ENCODE results near the gene CPSF3.
A peak's percentile ranks its signal among the peaks of the same experiment; 100 is the strongest.

The CPSF3 gene

GRCh38 chr2:9422321-9423099, 944 bp upstream of the CPSF3 start:
- no peaks in the 10 kb centered on the region for H3K27me3 ChIP-seq (ENCODE audit: control insufficient read depth in 1 of 2, insufficient read depth in 1 of 2, low read length in 2 of 2)
- H2BK15ac ChIP-seq (ENCODE audit: low read depth, poor library complexity, severe bottlenecking), result peak overlapping the region; percentile 100
- H3K4me1 ChIP-seq (ENCODE audit: control insufficient read depth, insufficient read depth, low read depth, low read length), result peaks cover 8% of the 10 kb centered on the region
- H3K4ac ChIP-seq (ENCODE audit: low read depth in 1 of 2, low read length in 2 of 2), result peak overlapping the region; percentile 7 to 55
- peaks cover 0 to 14% of the 10 kb centered on the region in 2 experiments for H3K36me3 ChIP-seq (ENCODE audit: control insufficient read depth in 1 of 2, insufficient read depth in 2 of 2, low read depth in 1 of 2, low read length in 2 of 2)
- peaks cover 22% of the 10 kb centered on the region for H3K79me1 ChIP-seq (replicated peaks; ENCODE audit: low read length, poor library complexity, severe bottlenecking)
- peak overlapping the region; percentile 7 for H3K27ac ChIP-seq (ENCODE audit: low read length, poor library complexity, severe bottlenecking)
- peak overlapping the region; percentile 55 for H2AFZ ChIP-seq (ENCODE audit: low read depth, low read length)
- H3K9ac ChIP-seq (ENCODE audit: low read length), result peak overlapping the region; percentile 96
- 7% methylated on average over 38 of the region's 42 CpGs for WGBS
- DNase-seq, result peak; percentile 60
- H3K18ac ChIP-seq (ENCODE audit: low read depth in 1 of 2, low read length in 2 of 2), result peak overlapping the region; percentile 95 to 99
- H3K14ac ChIP-seq (ENCODE audit: low read length in 2 of 2), result peak overlapping the region in 1 of 2 experiments; percentile 49
- H2AK5ac ChIP-seq (ENCODE audit: low read length, severe bottlenecking), result no peak overlapping the region
- peak overlapping the region; percentile 91 to 96 for H3K4me3 ChIP-seq (ENCODE audit: insufficient read depth in 1 of 2, low read depth in 1 of 2, low read length in 2 of 2)
- peak overlapping the region; percentile 85 for H3K4me2 ChIP-seq (ENCODE audit: low read length, poor library complexity, severe bottlenecking)
- no peak overlapping the region for H2BK5ac ChIP-seq (ENCODE audit: low read depth, low read length, poor library complexity, severe bottlenecking)
- peak overlapping the region; percentile 88 for H4K8ac ChIP-seq (ENCODE audit: low read length)
- H2BK120ac ChIP-seq (ENCODE audit: low read depth, low read length), result peak overlapping the region; percentile 91
- no peaks in the 10 kb centered on the region for H3K9me3 ChIP-seq (ENCODE audit: control insufficient read depth, low read length)
- peak overlapping the region in 1 of 2 experiments; percentile 64 for H3K23ac ChIP-seq (ENCODE audit: low read length in 2 of 2)
- peak overlapping the region in 1 of 2 experiments; percentile 64 for H2BK12ac ChIP-seq (ENCODE audit: low read length in 2 of 2)
- peak overlapping the region; percentile 8 for H4K91ac ChIP-seq (ENCODE audit: low read length)

- H3K27me3 ChIP-seq (ENCODE audit: control insufficient read depth in 1 of 2, insufficient read depth in 1 of 2, low read length in 2 of 2), result no peaks in the 10 kb centered on the region
- H3K14ac ChIP-seq (ENCODE audit: low read length in 2 of 2), result no peak overlapping the region
- H2AFZ ChIP-seq (ENCODE audit: low read depth, low read length), result peak overlapping the region; percentile 19
- H3K36me3 ChIP-seq (ENCODE audit: control insufficient read depth in 1 of 2, insufficient read depth in 2 of 2, low read depth in 1 of 2, low read length in 2 of 2), result peaks cover under 1 to 6% of the 10 kb centered on the region in 2 experiments
- peak overlapping the region; percentile 96 for H3K9ac ChIP-seq (ENCODE audit: low read length)
- H2BK12ac ChIP-seq (ENCODE audit: low read length in 2 of 2), result no peak overlapping the region
- peak overlapping the region; percentile 63 to 93 for H3K18ac ChIP-seq (ENCODE audit: low read depth in 1 of 2, low read length in 2 of 2)
- peak overlapping the region; percentile 98 for H4K8ac ChIP-seq (ENCODE audit: low read length)
- H3K4me2 ChIP-seq (ENCODE audit: low read length, poor library complexity, severe bottlenecking), result peak overlapping the region; percentile 76
- no peak overlapping the region for H2BK15ac ChIP-seq (ENCODE audit: low read depth, poor library complexity, severe bottlenecking)
- peak overlapping the region; percentile 88 for H4K91ac ChIP-seq (ENCODE audit: low read length)
- H3K9me3 ChIP-seq (ENCODE audit: control insufficient read depth, low read length), result no peaks in the 10 kb centered on the region
- H3K27ac ChIP-seq (ENCODE audit: low read length, poor library complexity, severe bottlenecking), result peak overlapping the region; percentile 59
- no peak overlapping the region for H2BK5ac ChIP-seq (ENCODE audit: low read depth, low read length, poor library complexity, severe bottlenecking)
- H3K23ac ChIP-seq (ENCODE audit: low read length in 2 of 2), result peak overlapping the region in 1 of 2 experiments; percentile 61
- H2AK5ac ChIP-seq (ENCODE audit: low read length, severe bottlenecking), result no peak overlapping the region
- DNase-seq, result peak; percentile 63
- peaks cover 23% of the 10 kb centered on the region for H3K79me1 ChIP-seq (replicated peaks; ENCODE audit: low read length, poor library complexity, severe bottlenecking)
- WGBS, result under 1% methylated on average over 21 of the region's 21 CpGs
- H3K4me1 ChIP-seq (ENCODE audit: control insufficient read depth, insufficient read depth, low read depth, low read length), result peaks cover 8% of the 10 kb centered on the region
- peak overlapping the region; percentile 87 to 91 for H3K4me3 ChIP-seq (ENCODE audit: insufficient read depth in 1 of 2, low read depth in 1 of 2, low read length in 2 of 2)
- H3K4ac ChIP-seq (ENCODE audit: low read depth in 1 of 2, low read length in 2 of 2), result peak overlapping the region in 1 of 2 experiments; percentile 87
- H2BK120ac ChIP-seq (ENCODE audit: low read depth, low read length), result peak overlapping the region; percentile 24
Measured at GRCh38 chr2:9423922-9424272, 443 bp downstream of the CPSF3 start.

- Histone ChIP-seq H2BK5ac (ENCODE audit: low read depth, low read length, poor library complexity, severe bottlenecking) (no peak overlapping the region), H3K18ac (ENCODE audit: low read depth in 1 of 2, low read length in 2 of 2) (no peak overlapping the region), H2BK12ac (ENCODE audit: low read length in 2 of 2) (no peak overlapping the region), H2AK5ac (ENCODE audit: low read length, severe bottlenecking) (no peak overlapping the region), H3K4me1 (ENCODE audit: control insufficient read depth, insufficient read depth, low read depth, low read length) (peaks cover 10% of the 10 kb centered on the region), H3K36me3 (ENCODE audit: control insufficient read depth in 1 of 2, insufficient read depth in 2 of 2, low read depth in 1 of 2, low read length in 2 of 2) (peaks cover 3 to 12% of the 10 kb centered on the region in 2 experiments), H4K91ac (ENCODE audit: low read length) (no peak overlapping the region), H2AFZ (ENCODE audit: low read depth, low read length) (no peak overlapping the region), H3K4ac (ENCODE audit: low read depth in 1 of 2, low read length in 2 of 2) (no peak overlapping the region), H3K4me2 (ENCODE audit: low read length, poor library complexity, severe bottlenecking) (peak overlapping the region; percentile 76), H3K4me3 (ENCODE audit: insufficient read depth in 1 of 2, low read depth in 1 of 2, low read length in 2 of 2) (peak overlapping the region; percentile 87 to 91), H2BK15ac (ENCODE audit: low read depth, poor library complexity, severe bottlenecking) (no peak overlapping the region), H3K14ac (ENCODE audit: low read length in 2 of 2) (no peak overlapping the region), H3K23ac (ENCODE audit: low read length in 2 of 2) (no peak overlapping the region), H3K27me3 (ENCODE audit: control insufficient read depth in 1 of 2, insufficient read depth in 1 of 2, low read length in 2 of 2) (no peaks in the 10 kb centered on the region), H3K9ac (ENCODE audit: low read length) (peak overlapping the region; percentile 96), H2BK120ac (ENCODE audit: low read depth, low read length) (no peak overlapping the region), H3K27ac (ENCODE audit: low read length, poor library complexity, severe bottlenecking) (no peak overlapping the region), H3K9me3 (ENCODE audit: control insufficient read depth, low read length) (no peaks in the 10 kb centered on the region), H3K79me1 (replicated peaks; ENCODE audit: low read length, poor library complexity, severe bottlenecking) (peaks cover 22% of the 10 kb centered on the region), H4K8ac (ENCODE audit: low read length) (no peak overlapping the region)
- 80% methylated on average over 11 of the region's 11 CpGs for WGBS
- DNase-seq, result no peak
Measured at GRCh38 chr2:9424447-9425164, 1.2 kb downstream of the CPSF3 start.

GRCh38 chr2:9428965-9429577, 5.6 kb downstream of the CPSF3 start:
- no peak overlapping the region for H3K4ac ChIP-seq (ENCODE audit: low read depth in 1 of 2, low read length in 2 of 2)
- H3K9me3 ChIP-seq (ENCODE audit: control insufficient read depth, low read length), result no peaks in the 10 kb centered on the region
- no peak overlapping the region for H2BK120ac ChIP-seq (ENCODE audit: low read depth, low read length)
- WGBS, result 83% methylated on average over 2 of the region's 5 CpGs
- no peak overlapping the region for H3K4me2 ChIP-seq (ENCODE audit: low read length, poor library complexity, severe bottlenecking)
- H2BK15ac ChIP-seq (ENCODE audit: low read depth, poor library complexity, severe bottlenecking), result no peak overlapping the region
- no peak overlapping the region for H2AFZ ChIP-seq (ENCODE audit: low read depth, low read length)
- no peak overlapping the region for H3K18ac ChIP-seq (ENCODE audit: low read depth in 1 of 2, low read length in 2 of 2)
- H3K14ac ChIP-seq (ENCODE audit: low read length in 2 of 2), result no peak overlapping the region
- H2BK12ac ChIP-seq (ENCODE audit: low read length in 2 of 2), result no peak overlapping the region
- no peak overlapping the region for H3K4me3 ChIP-seq (ENCODE audit: insufficient read depth in 1 of 2, low read depth in 1 of 2, low read length in 2 of 2)
- H3K27me3 ChIP-seq (ENCODE audit: control insufficient read depth in 1 of 2, insufficient read depth in 1 of 2, low read length in 2 of 2), result no peaks in the 10 kb centered on the region
- H3K4me1 ChIP-seq (ENCODE audit: control insufficient read depth, insufficient read depth, low read depth, low read length), result peaks cover 4% of the 10 kb centered on the region
- no peak overlapping the region for H2AK5ac ChIP-seq (ENCODE audit: low read length, severe bottlenecking)
- no peak overlapping the region for H2BK5ac ChIP-seq (ENCODE audit: low read depth, low read length, poor library complexity, severe bottlenecking)
- no peak for DNase-seq
- peaks cover 20% of the 10 kb centered on the region for H3K79me1 ChIP-seq (replicated peaks; ENCODE audit: low read length, poor library complexity, severe bottlenecking)
- no peak overlapping the region for H4K8ac ChIP-seq (ENCODE audit: low read length)
- H3K36me3 ChIP-seq (ENCODE audit: control insufficient read depth in 1 of 2, insufficient read depth in 2 of 2, low read depth in 1 of 2, low read length in 2 of 2), result peaks cover 17 to 52% of the 10 kb centered on the region in 2 experiments
- peak overlapping the region; percentile 11 for H3K27ac ChIP-seq (ENCODE audit: low read length, poor library complexity, severe bottlenecking)
- H4K91ac ChIP-seq (ENCODE audit: low read length), result no peak overlapping the region
- H3K9ac ChIP-seq (ENCODE audit: low read length), result peak overlapping the region; percentile 50
- no peak overlapping the region for H3K23ac ChIP-seq (ENCODE audit: low read length in 2 of 2)

Data from mesenchymal stem cell (in vitro differentiated cells and primary cell).